ENCODE measurements around the gene NHLRC3. TPM values are rescaled to one million over a fixed set of nuclear protein-coding genes. Genes with fewer than 3 reads are reported as not detected.

NHLRC3 gene
- total RNA-seq, 1 donor from 2014 or later: 24.8 TPM

- no peaks in the 10 kb centered on the region for H3K9me3 Mint-ChIP-seq
- H3K27ac Mint-ChIP-seq: no peak overlapping the region
- DNase-seq (ENCODE audit: extremely low spot score, unreplicated experiment): no peak
- H3K4me1 Mint-ChIP-seq (ENCODE audit: unreplicated experiment): no peaks in the 10 kb centered on the region
- no peaks in the 10 kb centered on the region for H3K36me3 Mint-ChIP-seq
- H3K4me3 Mint-ChIP-seq: no peak overlapping the region
- no peaks in the 10 kb centered on the region for H3K27me3 Mint-ChIP-seq
- no peak for TF ChIP-seq CTCF (conservative IDR thresholded peaks at IDR 0.05)
Measured at GRCh38 chr13:39091586-39091985, 53.3 kb downstream of the NHLRC3 start.

GRCh38 chr13:39095500-39095899 is 57.2 kb downstream of the NHLRC3 start:
- Mint-ChIP-seq H3K27me3 (no peaks in the 10 kb centered on the region), H3K36me3 (no peaks in the 10 kb centered on the region), H3K9me3 (no peaks in the 10 kb centered on the region), H3K4me1 (ENCODE audit: unreplicated experiment) (no peaks in the 10 kb centered on the region), H3K27ac (no peak overlapping the region), H3K4me3 (no peak overlapping the region)
- no peak for TF ChIP-seq CTCF (conservative IDR thresholded peaks at IDR 0.05)
- no peak for DNase-seq (ENCODE audit: extremely low spot score, unreplicated experiment)

- no peak for DNase-seq (ENCODE audit: extremely low spot score, unreplicated experiment)
- H3K4me1 Mint-ChIP-seq (ENCODE audit: unreplicated experiment): peaks cover 3% of the 10 kb centered on the region
- H3K27me3 Mint-ChIP-seq: no peaks in the 10 kb centered on the region
- H3K9me3 Mint-ChIP-seq: no peaks in the 10 kb centered on the region
- no peak for TF ChIP-seq CTCF (conservative IDR thresholded peaks at IDR 0.05)
- H3K4me3 Mint-ChIP-seq: no peak overlapping the region
- no peaks in the 10 kb centered on the region for H3K36me3 Mint-ChIP-seq
- H3K27ac Mint-ChIP-seq: no peak overlapping the region
Measured at GRCh38 chr13:39099231-39099630, 61.0 kb downstream of the NHLRC3 start.

Other genes starting within 250 kb of the NHLRC3 start
- gene STOML3, start 47.6 kb upstream of the NHLRC3 start, total RNA-seq (ENCODE audit: low replicate concordance): 0.56 TPM in 1 of 2 replicates, not detected in the other
- gene PROSER1, start 367 bp upstream of the NHLRC3 start, total RNA-seq (ENCODE audit: low replicate concordance): 40.9 TPM in 2 replicates